A673 (cell line): ENCODE measurements around the gene MYL11. TPM values are rescaled to one million over a fixed set of nuclear protein-coding genes. Genes with fewer than 3 reads are reported as not detected.

Experiments used
- BruUV-seq: library from RNA; stranded (reverse); fragments of 400-500 nt; replicated peaks from 2 replicates; lab custom pipeline; 2021; lab: Mats Ljungman, UMichigan
- CTCF ChIA-PET: fragments of 300-600 bp; sonication (Branson Sonifier 250); formaldehyde crosslinking; loops from one replicate; lab custom pipeline; 2022; ENCODE audit warnings: antibody characterized with exemption; lab: Charles Lee
- POLR2A ChIA-PET: fragments of 300-600 bp; sonication (Branson Sonifier 250); formaldehyde crosslinking; loops from one replicate; lab custom pipeline; 2022; ENCODE audit warnings: antibody characterized with exemption; ENCODE audit not compliant: low non-redundant PET; lab: Charles Lee
- DNase-seq: peaks from one replicate; pipeline ENCODE4 v3.0.0-alpha.2; 2015; ENCODE audit warnings: low spot score
- H3K27ac ChIP-seq: fragments of 200-600 bp; sonication (generic); 2 replicates; pipeline ENCODE4 v1.5.1; 2016; ENCODE audit warnings: mixed run types, low read depth, mild to moderate bottlenecking, mixed read lengths, antibody characterized with exemption, low read length; ENCODE audit not compliant: poor library complexity, severe bottlenecking
- H3K27me3 ChIP-seq: fragments of 200-600 bp; sonication (generic); replicated peaks from 2 replicates; pipeline ENCODE4 v1.6.1; 2017; ENCODE audit warnings: mixed run types, low read depth, mild to moderate bottlenecking, mixed read lengths, antibody characterized with exemption, low read length; ENCODE audit not compliant: insufficient read depth, poor library complexity
- H3K36me3 ChIP-seq: fragments of 200-600 bp; sonication (generic); 2 replicates; pipeline ENCODE4 v1.6.1; 2016; ENCODE audit warnings: mixed run types, mild to moderate bottlenecking, mixed read lengths, antibody characterized with exemption, low read length; ENCODE audit not compliant: insufficient read depth, poor library complexity, severe bottlenecking
- H3K4me1 ChIP-seq: fragments of 200-600 bp; sonication (generic); 2 replicates; pipeline ENCODE4 v1.6.1; 2017; ENCODE audit warnings: mixed run types, mild to moderate bottlenecking, mixed read lengths, antibody characterized with exemption, low read length; ENCODE audit not compliant: insufficient read depth, poor library complexity, severe bottlenecking
- H3K4me3 ChIP-seq: fragments of 200-600 bp; sonication (generic); 2 replicates; pipeline ENCODE4 v1.5.1; 2016; ENCODE audit warnings: low read depth, mixed run types, mild to moderate bottlenecking, mixed read lengths, low read length; ENCODE audit not compliant: poor library complexity, severe bottlenecking
- H3K9me3 ChIP-seq: fragments of 200-600 bp; sonication (generic); 2 replicates; pipeline ENCODE4 v1.6.1; 2016; ENCODE audit warnings: mixed run types, low read depth, mild to moderate bottlenecking, mixed read lengths, antibody characterized with exemption, low read length; ENCODE audit not compliant: poor library complexity, severe bottlenecking
- EZH2 ChIP-seq: fragments of 200-600 bp; sonication (generic); IDR thresholded peaks from 2 replicates; pipeline ENCODE4 v1.6.1; 2017; ENCODE audit warnings: borderline replicate concordance, low read depth, mild to moderate bottlenecking, mixed read lengths, antibody characterized with exemption, low read length; ENCODE audit not compliant: poor library complexity, severe bottlenecking
- intact Hi-C: fragments of 100-400 bp; cut with micrococcal nuclease; formaldehyde crosslinking; loops from one replicate; pipeline ENCODE4 v1.10.0; 2022; ENCODE audit not compliant: unreplicated experiment
- total RNA-seq: library from RNA; stranded (reverse); gene quantifications from 2 replicates; pipeline ENCODE4 v1.2.3, GENCODE V29; 2021
- TF ChIP-seq, protein P1 (sequence below): fragments of 300-800, 200-600 bp; sonication (generic); conservative IDR thresholded peaks from 2 replicates; pipeline ENCODE4 v1.5.1; 2017; ENCODE audit warnings: low read depth, mild to moderate bottlenecking, antibody characterized with exemption, low read length, moderate library complexity, mixed read lengths

The MYL11 gene
- total RNA-seq, 1 experiment from 2014 or later: not detected

DNA sequence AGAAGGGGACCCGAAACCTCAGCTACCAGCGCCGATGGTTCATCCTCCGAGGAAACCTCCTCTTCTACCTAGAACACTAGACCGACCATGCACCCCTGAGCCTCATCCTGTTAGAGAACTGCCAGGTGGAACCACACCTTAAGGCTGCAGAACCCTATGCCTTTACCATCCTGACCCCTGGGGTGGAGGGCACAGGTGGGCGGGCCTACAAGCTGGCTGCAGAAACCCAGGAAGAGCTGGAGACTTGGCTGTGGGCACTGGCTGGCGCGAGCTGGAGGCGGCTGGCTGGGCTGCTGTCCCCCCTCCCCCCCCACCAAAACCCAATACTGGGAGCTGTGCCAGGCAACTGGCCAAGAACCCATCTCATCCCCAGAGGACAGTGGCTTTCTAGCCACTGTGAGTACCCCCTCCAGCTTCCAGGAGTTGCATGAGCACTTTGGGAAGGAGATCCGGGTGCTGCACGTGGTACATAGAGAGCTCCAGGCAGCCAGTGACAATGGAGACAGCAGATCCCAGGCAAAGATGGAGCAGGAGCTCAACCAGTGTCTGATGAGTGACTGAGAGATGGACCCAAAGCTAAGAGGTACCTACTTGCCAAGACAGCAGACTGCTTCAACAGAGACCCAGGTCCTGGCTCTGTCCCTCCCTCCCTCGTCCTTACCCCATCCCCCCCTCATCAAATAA lies 18.1 kb upstream of the MYL11 start:
- ChIA-PET POLR2A (no interaction called here), CTCF (no interaction called here)
- peak overlapping the region; percentile 94 for H3K27ac ChIP-seq
- peaks cover 47% of the 10 kb centered on the region for H3K36me3 ChIP-seq
- no peaks in the 10 kb centered on the region for H3K27me3 ChIP-seq
- intact Hi-C loops: no loop called here
- no peak for TF ChIP-seq EZH2
- TF ChIP-seq, protein P1, sequence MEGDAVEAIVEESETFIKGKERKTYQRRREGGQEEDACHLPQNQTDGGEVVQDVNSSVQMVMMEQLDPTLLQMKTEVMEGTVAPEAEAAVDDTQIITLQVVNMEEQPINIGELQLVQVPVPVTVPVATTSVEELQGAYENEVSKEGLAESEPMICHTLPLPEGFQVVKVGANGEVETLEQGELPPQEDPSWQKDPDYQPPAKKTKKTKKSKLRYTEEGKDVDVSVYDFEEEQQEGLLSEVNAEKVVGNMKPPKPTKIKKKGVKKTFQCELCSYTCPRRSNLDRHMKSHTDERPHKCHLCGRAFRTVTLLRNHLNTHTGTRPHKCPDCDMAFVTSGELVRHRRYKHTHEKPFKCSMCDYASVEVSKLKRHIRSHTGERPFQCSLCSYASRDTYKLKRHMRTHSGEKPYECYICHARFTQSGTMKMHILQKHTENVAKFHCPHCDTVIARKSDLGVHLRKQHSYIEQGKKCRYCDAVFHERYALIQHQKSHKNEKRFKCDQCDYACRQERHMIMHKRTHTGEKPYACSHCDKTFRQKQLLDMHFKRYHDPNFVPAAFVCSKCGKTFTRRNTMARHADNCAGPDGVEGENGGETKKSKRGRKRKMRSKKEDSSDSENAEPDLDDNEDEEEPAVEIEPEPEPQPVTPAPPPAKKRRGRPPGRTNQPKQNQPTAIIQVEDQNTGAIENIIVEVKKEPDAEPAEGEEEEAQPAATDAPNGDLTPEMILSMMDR: no peak
- H3K4me1 ChIP-seq: peaks cover 13% of the 10 kb centered on the region
- H3K4me3 ChIP-seq: peak overlapping the region; percentile 98
- no peaks in the 10 kb centered on the region for H3K9me3 ChIP-seq
- no peak for DNase-seq
- no TSS peak for BruUV-seq

DNA sequence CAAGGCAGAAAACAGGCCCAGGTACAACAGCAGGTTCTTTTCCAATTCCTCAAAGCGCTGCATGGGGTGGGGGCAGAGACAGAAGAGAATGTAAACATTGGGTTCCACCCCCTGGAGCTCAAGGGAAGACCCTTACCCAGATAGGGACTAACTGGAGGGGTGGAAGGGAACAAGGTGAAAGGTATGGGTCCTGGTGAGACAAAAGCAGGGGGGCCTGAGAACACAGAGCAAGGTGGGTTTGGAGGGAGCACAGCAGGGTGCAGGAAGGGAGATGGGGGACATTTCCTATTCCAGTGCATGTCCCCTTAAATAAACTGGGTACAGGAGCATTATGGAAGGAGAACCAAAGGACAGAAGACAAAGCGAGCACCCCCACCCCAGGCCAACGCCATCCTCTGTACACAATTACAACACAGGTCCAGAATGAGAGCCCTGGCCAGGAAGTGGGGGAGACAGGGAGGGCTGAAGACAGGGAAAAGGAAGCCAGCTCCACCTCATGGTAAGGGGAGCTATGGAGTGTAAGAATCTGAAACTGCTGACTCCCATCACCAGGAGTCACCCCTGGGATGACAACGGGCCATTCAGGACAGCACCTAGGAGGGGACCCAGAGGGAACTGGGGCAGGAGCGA lies 17.4 kb upstream of the MYL11 start:
- H3K27ac ChIP-seq: no peak overlapping the region
- H3K27me3 ChIP-seq: no peaks in the 10 kb centered on the region
- H3K4me3 ChIP-seq: no peak overlapping the region
- ChIA-PET POLR2A (no interaction called here), CTCF (no interaction called here)
- intact Hi-C loops: no loop called here
- TF ChIP-seq, protein P1: no peak
- TF ChIP-seq EZH2: no peak
- BruUV-seq: no TSS peak
- H3K4me1 ChIP-seq: peaks cover 13% of the 10 kb centered on the region
- H3K36me3 ChIP-seq: peaks cover 41% of the 10 kb centered on the region
- no peak for DNase-seq
- H3K9me3 ChIP-seq: no peaks in the 10 kb centered on the region

DNA sequence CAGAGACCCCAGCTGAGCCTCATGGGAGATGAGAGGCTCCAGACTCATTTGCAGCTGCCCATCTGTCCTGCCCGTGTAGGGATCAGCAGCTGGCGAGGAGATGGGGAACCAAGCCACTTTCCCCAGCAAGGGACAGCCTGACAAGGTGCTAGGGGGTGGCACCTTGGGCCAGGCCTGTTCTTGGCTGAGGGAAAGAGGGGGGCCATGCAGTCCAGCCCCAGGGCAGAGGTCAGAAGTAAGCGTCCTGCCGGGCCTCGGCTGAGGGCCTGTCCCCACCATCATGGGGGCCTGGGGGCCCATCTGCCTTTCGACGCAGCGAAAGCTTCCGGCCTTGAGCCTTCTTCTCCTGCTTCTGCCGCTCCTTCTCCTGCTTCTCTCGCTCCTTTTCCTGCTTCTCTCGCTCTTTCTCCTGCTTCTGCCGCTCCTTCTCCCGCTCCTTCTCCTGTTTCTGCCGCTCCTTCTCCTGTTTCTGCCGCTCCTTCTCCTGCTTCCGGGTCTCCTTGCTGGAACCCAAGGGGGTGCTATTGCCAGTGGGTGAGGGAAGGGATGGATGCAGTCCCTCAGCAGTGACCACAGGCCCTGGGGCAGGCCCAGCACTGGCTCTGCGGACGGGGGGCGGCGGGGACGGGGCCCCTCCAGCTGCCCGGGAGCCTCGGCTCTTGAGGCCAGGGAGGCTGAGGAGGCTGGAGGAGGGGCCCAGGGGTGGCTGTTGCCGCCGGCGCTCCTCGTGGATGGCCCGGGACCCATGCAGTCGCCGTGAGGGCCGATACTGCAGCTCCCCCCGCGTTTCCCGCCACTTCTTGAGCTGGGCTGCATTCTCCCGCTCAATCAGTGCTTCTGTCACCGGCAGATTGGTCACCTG lies 16.7 kb upstream of the MYL11 start:
- POLR2A ChIA-PET: no interaction called here

More for the DNA sequence above, 16.7 kb upstream of the MYL11 start:
- TF ChIP-seq, protein P1: no peak
- no peak for TF ChIP-seq EZH2
- CTCF ChIA-PET: no interaction called here
- no peak overlapping the region for H3K4me3 ChIP-seq
- H3K9me3 ChIP-seq: no peaks in the 10 kb centered on the region
- no peak overlapping the region for H3K27ac ChIP-seq
- H3K27me3 ChIP-seq: no peaks in the 10 kb centered on the region
- H3K4me1 ChIP-seq: peaks cover 13% of the 10 kb centered on the region
- no TSS peak for BruUV-seq
- H3K36me3 ChIP-seq: peaks cover 33% of the 10 kb centered on the region
- intact Hi-C loops: no loop called here
- DNase-seq: no peak
